HG03097 (cell line): ENCODE measurements around the gene HDAC4.

ENCODE experiments used
- ATAC-seq: cut with Tn5 transposase; IDR thresholded peaks from one replicate; pipeline ENCODE4 v1.9.1; 2021; ENCODE audit not compliant: unreplicated experiment, low FRiP score

Gene HDAC4

DNA sequence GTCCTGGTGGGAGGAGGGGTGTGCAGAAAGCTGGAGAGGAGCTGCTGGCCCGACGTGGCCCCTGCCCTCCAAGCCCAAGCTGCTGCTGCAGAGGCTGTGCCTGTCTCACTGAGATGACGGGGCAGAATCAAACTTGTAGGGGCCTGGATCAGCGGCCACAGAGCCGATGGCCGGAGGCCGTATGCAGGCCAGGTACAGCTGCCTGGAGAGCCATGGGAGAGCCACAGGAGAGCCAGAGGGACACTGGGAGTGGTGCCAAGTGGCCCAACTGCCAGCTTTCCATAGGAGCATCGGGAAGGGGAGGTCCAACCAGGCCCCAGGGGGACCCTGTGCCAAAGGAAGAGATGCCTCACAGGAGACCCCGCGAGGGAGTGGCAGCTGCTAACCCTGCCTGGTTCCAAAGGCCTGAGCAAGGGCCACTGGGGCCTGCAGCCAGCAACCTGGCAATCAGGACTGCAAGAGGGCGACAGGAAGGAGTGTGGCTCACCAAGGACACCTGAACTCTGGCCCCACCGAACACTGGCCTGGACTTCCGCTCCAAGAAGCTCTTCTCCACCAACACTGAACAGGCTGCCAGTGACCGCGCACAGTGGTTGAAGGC is 70.7 kb downstream of the HDAC4 start:
- no peak for ATAC-seq

DNA sequence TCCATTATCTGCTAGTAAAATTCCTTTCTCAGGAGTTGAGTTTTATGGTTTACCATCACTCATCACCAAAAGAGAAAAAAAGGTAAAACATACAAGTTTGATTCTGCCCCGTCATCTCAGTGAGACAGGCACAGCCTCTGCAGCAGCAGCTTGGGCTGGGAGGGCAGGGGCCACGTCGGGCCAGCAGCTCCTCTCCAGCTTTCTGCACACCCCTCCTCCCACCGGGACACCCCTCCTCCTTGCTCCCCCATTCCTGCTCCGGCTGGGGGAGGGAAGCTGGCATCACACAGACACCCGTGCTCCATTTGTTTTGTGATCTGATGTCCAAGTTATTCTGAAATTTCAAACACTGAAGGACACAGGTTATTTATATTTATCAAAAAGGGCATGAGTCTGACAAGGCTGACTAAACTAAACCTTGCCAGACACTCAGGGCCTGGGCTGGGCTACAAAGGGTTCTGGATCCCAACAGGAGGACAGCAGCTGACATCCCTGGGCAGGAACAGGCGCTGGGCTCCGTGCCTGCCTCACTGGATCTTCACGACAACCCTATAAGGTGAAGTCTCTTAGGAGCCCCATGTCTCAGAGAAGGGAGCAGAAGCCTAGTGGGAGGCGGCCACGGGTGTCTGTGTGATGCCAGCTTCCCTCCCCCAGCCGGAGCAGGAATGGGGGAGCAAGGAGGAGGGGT is 71.4 kb downstream of the HDAC4 start:
- no peak for ATAC-seq

DNA sequence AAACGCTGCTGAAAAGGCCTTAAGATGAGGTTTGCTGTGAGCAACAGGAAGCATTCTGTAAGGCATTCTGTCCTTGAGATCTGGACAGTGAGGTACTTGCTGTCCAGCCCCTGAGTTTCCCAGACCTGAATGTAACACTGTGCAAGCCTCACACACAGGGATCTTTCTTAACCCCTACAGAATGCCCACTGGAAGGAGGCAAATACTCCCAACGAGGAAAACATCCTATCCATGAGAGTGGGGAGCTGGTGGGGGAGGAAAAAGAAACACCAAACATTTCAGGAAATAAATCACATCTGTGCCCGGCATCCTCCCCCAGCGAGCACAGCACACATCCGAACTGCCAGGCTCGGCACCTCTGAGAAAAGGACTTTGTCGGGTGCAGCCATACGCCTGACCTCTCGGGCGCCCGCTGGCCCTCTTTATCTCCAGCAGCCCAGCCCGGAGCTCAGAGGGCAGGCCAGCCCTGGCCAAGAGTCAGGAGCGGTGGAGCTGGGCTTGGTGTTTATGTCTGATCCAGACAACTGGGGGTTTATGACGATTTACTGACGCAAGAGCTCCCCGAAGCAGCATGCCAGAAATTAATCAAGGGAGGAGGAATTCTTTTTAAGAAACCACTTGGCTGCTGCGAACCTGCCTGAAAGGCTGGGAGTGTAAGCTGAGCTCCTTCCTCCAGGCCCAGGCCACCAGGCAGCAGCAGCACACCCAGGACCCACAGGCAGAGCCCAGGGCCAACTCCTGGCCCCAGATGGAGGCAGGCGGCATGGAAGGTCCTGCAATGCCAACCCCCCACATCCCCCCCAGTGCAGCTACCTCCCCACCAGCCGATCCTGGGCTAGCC is 72.2 kb downstream of the HDAC4 start:
- ATAC-seq = no peak

DNA sequence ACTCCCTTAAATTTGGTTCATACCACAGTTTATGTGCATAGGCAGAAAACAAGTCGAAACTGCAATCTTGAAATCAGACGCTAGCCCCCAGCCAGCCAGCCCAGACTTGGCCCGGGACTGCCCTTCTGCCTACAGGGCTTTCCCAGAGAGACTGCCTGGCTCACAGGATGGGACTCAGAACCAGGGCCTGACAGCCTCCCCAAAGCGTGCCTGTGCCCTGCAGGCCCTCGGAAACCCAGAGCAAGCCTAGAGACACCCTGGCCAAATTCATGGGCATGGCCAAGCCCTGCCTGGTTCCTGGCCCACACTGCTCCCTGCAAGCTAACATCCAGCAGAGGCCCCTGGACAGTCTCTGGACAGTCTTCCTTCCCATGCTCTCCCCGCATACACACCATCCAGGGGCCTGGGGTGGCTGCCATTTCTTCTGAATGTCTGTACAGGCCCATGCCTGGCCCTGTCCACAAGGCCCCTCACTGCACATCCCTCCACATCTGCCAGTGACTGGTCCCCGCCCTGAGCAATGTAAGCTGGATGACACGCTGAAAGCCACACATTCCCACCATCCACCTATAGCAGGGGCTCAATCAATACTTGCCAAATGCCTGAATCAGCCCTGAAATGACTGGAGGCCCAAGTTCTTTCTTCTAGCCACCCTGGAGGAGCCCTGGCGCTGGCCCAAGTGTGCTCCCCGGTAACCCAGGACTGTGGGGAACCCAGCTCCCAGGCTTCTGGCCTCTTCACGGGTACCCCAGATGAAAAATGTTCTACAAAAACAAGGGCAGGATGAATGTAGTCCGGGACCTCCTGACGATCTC is 73.1 kb downstream of the HDAC4 start:
- ATAC-seq = peak; percentile 45

DNA sequence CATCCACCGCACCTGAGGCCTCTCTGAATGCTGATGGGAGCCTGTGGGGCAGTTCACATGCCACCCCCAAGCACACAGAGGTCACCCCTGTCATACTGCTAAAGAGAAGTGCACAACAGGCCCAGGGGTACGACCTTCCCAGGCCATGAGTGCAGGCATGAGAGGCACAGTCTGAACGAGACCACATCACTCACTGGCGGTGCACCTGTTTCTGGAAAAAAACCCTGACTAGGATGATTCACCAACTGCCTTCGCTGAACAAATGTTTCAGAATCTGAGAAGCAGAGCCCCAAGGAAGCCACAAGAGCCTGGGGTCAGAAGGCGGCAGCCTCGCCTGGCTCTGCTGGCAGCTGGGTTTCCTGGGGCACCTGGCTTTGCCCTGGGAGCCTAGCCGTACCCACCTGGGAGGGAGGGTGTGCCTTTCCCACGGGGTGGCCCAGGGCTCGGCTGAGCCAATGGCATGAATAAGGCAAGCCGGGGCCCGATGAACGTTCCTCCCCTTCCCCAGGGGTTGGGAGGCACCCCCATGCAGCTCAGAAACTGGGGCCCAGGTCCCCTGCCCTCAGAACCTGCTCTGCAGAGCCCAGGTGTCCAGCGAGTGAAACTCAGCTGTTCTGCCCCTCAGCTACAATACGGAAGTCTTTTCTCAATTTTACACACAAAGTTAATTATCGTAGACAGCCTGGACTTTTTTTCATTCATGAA is 73.8 kb downstream of the HDAC4 start:
- peak; percentile 79 for ATAC-seq

DNA sequence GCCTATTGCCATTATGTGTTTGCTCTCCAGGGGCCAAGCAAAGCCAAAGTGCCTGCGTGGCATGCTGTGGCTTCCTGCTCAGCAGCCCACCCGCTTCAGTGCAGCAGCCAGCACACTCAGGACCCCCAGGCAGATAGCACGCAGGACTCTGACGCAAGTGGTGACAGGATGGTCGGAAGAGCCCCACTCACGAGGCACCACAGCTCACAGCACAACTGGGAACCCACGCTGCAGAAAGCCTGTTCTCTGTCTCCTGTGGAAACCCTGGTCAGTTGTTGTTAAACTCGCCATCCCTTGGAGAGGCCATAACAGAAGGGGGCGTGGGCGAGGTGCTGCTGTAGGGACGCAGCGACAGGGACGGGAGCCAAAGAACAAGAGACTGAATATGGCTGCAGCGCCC is 76.4 kb downstream of the HDAC4 start:
- ATAC-seq = no peak

DNA sequence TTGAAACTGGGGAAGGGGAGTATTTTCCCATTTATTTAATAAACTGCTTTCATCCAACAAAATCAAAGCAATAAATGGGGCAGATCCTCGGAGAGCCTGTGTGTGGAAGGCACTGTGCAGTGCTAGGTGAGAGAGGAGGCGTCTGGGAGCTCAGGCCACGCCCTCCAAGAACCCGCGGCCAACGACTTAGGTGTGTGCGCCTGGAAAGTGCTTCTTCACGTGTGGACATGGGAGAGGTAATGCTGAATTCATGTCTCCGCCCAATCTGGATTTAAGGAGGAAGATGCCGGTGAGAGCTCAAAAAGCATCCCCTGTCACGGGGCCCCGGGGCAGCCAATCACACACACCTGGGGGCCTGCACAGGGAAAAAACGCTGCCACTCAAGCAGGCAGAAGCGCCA is 77.4 kb downstream of the HDAC4 start:
- ATAC-seq = no peak

DNA sequence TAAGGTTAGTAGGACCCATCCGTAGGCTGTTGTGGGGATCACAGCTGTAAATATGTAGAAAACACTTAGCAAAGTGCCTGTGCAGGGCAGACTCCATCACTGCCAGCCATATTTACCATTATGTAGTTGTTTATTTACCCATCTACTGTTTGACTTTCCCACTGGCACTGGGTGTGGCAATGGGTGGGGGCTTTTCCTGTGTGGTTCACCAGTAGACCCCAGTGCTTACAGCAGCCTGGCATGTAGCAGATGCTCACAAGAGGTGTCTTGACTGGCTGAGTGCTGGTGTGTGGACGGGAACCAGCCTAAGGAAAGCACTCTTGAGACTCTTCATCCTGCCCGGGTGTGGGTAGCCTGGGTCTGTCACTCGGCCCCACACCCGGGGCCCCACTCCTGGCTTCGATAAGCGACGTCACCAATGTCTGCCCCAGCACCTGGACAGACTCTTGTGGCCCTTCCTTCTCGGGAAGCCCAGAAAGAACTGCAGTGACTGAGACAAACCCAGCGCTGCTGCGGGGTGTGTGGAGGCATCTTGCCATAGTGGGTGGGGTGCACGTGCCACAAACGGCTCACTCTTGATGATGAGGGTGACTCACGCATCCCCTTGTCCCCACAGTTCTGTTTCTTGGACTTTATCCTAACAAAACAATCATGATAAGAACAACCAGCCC is 78.3 kb downstream of the HDAC4 start:
- ATAC-seq = no peak

DNA sequence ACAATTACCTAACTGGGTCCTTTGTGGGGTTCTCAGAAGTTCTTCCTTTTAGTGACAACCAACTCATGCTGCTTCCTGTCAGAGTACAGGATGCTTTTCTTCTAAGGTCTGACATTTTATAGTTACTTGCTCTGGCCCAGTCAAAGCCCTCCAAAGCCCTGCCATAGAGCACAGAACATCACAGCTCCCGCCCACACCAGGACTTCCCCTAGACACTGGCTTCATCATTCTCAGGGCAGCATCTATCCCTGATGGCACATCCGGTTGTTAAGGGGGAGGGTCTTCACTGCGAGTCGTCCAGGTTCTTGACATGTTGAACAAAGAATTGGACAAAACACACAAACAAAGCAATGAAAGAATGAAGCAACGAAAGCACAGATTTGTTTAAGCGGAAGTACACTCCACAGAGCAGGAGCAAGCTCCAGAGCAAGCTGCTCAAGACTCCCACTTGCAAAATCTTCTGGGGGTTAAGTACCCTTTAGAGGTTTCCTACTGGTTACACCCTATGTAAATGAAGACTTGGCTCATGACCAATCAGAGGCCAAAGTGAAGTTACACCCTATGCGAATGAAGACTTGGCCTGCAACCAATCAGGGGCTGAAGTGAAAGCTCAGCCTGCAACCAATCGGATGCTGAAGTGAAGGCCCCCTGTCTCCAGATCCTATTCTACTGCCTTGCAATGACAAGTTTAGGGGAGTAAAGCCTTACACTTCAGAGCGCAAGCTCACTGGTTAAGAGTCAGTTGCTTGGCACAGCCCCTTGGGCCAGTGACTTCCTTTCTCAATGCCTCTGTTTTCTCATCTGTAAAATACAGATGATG is 79.0 kb downstream of the HDAC4 start:
- ATAC-seq = no peak

DNA sequence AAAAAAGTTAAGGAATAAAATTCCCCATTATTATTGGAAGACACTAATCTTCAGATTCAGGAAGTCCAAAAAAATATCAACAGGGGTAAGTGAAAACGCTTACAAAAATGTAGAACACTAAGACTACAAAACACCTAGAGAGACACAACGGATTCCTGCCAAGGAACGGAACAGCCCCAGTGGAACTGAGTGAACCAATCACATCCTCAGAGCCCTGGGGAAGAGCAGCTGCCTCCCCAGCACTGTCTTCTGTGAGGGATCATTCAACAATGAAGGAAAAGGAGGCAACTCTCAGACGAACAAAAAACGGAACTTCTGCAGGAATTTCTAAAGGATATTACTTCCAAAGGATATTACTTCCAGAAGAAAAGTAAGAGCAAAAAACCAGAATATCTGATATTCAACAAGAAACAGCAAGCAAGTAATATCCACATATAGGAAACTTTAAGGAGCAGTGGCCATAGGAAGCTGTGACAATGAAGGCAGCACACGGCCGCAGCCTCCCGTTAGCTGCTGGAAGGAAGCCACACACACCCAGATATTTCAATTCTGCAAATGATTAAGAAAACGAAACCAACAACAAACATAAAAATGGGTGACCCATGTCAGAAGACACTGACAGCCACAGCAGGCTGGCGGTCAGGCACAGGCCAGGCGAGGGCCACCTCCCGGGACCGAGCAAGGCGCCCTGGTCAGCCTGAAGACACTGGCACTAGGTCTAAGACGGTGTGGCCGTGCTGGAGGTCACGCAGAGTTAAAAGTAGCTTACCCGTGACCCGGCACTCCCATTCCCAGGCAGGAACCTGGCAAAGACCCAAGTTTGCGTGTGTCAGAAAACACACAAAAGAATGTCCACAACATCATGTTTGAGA is 81.8 kb downstream of the HDAC4 start:
- no peak for ATAC-seq

DNA sequence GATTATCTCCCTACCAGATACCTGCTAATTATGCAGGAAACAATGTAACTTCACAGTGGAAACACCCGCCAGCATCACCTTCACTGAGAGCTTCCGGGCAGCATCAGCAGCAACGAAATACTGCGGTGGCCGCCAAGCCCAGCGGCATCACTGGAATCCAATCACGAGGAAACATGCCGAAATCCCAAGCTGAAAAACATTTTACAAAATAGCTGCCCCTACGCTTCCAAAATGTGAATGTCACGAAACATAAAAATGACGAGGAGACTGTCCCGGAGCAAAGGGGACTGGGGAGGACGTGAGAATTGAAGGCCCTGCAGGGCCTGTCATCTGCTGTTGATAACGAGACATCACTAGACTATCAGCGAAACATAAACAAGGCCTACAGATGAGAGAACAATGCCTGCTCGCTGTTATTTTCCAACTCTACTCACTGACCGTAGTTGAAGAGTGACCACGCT is 82.6 kb downstream of the HDAC4 start:
- ATAC-seq = no peak

DNA sequence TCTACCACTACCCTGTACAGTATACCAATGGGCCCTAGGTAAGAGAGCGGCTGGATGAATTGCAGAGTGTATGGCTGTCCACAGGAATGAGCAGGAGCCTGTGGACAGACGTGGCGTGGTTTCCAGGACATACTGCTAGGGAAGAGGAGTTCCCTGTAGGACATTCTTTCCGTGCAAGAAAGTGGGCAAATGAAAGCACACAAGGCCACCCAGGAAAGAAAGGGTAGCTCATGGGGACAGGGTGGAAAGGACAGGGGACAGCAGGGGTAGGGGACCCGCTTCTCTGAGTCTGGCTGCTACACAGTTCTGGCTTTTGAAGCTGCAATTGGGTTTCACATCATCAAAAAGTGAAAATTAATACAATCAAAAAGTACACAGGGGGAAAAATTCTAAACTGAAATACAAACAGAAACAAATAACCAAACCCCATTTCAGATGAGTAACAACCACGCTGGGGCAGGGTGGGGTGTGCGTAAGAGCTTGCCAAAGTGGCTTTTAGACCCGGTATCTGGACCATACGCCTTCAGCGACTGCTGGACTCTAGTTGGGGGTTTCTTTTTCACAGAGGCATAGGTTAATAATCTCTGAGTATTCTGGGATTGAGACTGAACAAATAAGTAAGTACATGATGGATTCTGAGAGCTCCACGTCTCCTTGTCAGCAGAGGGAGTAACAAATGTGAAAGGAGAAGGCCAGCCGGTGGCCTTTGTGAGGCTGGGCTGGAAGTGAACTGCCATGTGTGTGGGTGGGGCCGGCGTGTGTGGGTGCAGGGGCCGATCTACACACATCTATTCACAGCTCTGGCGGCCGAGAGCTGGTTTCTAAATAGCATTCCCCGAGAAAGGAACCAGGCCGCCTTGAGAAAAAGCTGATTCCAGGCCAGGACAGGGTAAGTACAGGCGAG is 84.0 kb downstream of the HDAC4 start:
- no peak for ATAC-seq

DNA sequence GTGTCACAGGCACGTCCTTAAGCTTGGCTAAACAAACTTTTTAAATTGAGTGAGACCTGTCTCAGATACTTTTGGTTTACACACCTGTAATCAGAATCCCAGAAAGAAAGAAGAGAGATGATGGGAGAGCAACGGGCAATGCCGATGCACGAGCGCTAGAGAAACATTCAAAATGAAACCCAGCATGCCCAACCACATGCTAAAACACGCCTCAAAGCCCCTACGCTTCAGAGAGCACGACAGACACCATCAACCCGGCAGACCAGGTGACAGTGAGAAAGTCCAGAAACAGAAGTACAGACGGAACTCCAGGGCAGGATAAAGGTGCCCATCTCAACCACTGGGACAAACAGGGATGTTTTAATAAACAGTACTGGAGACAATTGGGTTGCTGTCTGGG is 85.5 kb downstream of the HDAC4 start:
- no peak for ATAC-seq

DNA sequence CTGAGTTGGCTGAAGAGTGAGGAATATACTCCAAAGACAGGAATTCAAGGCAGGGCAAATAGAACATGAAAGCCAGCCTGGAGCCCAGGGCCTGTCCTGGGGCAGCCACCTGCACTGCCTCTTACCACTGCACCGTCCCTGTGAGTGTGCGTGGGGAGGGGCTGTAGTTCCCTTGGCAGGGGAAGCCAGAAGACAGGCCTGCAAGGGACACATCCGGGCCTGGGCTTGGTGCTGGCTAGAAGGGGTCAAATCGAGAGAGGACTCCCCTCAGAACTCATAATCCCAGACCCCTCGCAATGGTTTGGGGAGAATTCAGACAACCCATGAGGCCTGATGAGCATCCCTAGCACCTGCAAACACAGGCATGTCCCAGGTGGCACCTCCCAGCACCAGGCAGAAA is 87.0 kb downstream of the HDAC4 start:
- ATAC-seq = no peak

DNA sequence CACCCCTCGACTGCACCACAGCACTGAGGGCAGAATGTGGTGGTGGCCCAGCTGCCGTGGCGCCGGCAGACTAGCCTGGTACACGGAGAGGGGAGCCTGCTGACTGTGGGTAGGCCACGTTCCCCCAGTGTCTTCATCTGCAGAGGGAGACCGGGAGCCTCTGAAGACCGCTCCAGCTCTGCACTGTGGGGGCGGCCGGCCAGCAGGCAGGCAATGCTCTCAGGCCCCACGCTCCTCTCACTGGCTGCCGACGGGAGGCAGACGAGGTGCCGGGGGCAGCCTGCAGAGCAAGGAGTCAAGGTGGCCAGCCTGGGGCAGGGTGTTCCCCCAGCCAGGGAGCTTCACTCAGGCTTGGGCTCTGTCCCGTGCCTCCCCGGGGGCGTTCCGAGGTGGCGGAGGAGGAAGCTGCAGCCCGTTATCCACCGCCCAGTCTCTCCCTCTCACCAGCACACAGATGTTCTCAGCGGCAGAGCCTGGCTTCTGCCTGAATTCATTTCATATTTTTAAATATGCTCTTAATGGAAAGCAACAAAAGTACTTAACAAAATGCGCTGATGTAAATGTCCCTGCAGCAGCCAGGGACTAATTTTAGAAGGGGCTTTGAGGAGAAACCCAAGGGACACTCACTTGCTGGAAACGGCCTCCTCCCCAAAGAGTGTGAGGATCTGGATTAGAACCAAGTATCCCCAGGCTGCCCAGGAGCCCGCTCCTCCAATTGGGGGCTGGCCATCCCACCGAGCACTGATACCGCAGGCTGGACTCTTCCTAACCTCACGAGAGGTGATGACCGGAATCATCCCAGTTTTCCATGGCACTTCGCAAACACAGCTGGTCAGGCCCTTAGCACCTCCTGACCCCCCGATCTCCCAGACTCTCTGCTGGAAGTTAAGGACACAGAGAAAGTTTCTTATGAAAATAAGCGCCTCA is 87.8 kb downstream of the HDAC4 start:
- ATAC-seq = no peak

DNA sequence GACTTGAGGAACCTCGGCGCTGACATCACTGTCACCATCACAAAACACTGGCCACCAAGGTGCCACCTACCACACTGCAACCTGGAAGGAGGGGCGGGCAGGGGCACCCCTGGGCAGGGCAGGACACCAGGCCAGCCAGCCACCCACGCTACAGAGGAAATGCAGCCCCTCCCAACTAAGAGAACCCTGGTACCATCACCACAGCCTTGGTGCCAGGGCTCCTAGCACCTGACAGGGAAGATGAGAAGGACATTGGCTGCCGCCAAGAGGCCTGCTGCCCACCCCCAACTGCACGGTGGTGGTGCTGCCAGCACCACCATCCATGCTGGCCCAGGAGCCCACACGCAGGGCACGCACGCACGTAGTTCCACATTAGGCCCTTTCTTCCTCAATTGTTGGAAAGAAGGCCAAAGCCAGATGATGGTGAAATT is 88.7 kb downstream of the HDAC4 start:
- ATAC-seq = no peak
